A172 (cell line): ENCODE measurements around the gene NIPSNAP3A. TPM values are rescaled to one million over a fixed set of nuclear protein-coding genes. Genes with fewer than 3 reads are reported as not detected.

Source experiments
- DNase-seq: peaks from one replicate; pipeline ENCODE4 v3.0.0-alpha.2; 2015; ENCODE audit warnings: low spot score
- total RNA-seq: library from RNA; depleted of rRNA; stranded (reverse); fragments of >200 nt; shearing (Covaris generic); gene quantifications from 2 replicates; pipeline ENCODE4 v1.2.3, GENCODE V29; 2014

Gene NIPSNAP3A
- total RNA-seq, 1 experiment from 2014 or later, result 103 TPM

DNA sequence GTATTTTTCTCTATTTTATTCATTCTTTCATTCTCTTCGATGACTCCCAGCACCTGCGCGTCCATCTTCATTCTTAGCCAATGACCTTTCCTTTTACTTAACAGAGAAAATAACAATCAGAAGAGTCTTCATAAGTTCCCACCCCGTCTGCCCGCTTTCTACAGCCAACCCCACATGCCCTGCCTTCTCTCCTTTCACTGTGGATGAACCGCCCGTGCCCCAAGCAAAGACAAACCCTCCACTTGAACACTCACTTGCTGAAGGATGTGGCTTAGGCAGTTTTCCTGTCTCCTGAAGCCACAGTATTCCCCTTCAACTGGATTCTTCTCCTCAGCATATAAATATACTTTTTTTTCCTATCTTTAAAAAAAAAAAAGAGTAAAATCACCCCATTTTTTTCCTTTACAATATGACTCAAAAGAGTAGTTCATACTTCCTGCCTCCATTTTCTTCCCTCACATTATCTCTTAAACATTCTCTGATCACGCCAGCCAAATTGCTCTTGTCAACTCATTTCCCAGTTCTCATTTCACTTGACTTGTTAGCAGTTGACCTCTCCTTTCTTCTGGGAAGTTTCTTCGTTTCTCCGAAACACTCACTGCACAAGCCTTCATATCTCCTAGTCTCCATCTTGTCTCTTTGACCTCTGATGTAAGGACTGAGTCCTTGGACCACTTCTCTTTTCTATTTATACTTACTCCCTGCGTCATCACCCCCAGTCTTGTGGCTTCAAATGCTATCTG is 27.5 kb downstream of the NIPSNAP3A start:
- DNase-seq, result no peak

DNA sequence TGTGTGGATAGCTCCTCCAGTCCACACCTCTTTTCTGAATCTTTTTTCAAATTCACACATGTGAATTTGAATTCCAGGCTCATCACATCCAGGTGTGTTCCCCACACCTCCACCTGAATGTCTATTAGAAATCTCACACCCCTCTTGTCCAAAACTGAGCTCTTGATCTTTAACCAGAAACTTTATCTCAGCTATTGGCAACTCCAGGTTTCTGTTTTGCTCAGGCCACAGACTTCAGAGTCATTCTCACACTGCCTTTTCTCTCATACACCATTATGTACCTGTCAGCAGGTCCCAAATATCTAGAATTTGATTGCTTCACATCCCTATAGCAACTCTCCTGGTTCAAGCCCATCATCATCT is 28.1 kb downstream of the NIPSNAP3A start:
- no peak for DNase-seq

DNA sequence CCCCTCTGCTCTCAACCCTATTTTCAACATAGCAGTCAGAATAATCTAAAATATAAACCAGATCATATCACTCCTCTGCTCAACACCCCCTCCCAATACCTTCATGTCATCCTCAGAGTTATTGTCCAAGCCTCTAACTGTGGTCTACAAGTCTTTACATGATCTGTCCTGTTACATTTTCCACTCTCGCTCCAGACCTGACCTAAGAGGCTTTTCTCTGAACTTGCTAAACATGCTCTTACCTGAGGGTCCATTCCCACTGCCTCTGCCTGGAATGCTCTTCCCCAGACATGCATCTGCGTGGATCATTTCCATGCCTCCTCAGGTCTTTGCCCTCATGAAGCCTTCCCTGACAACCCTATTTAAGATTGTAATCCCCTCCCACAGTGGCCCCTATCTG is 28.5 kb downstream of the NIPSNAP3A start:
- no peak for DNase-seq

DNA sequence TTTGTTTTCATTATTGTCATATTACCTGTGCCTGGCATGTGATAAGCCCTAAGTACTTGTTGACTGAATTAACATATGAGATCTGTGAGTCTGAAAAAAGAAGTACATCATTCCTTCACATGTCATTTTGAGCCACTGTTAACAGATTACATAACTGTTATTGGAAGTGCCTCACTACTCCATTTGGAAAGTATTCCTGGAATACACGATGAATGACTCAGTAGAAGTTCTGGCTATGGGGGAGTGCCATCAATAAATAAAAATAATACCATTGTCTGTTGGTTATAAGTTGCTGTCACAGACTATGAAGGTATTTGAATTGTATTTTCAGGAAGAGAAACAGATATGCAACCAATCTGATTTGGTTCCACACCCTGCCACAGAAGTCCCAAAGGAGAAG is 29.3 kb downstream of the NIPSNAP3A start:
- no peak for DNase-seq

DNA sequence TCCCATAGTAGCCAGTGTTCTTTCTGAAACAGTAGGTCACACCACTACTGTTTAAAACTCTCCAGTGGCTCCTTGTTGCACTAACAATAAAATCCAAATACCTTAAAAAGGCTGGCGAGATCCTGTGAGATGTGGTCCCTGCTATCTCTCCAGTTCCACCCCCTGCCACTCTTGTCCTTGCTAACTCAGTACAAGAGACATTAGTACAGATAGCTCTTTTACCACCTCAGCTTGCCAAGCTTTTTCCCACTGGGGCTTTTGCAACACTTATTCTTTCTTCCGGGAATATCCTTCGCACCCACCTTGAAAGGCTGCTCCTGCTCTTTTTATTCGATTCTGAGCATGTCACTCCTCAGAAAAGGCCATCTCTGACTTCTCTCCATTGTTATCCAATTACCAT is 31.3 kb downstream of the NIPSNAP3A start:
- DNase-seq, result no peak

DNA sequence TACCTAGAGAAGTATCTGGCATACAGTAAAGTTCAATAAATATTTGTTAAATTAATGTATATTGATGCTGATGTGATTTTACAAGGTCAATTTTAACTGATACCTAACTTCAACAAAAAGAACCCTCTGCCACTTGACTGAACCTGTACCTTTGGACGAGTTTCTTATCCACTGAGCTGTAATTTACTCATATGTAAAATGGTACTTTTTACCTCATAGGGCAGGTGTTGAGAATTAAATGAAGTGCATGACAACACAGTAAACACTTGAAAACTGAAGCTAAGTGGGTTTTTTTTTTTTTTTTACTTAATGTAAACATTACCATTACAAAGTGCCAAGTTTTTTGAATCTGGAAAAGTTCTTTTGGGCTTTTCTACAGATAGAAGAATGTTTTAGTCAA is 31.9 kb downstream of the NIPSNAP3A start:
- DNase-seq, result no peak

DNA sequence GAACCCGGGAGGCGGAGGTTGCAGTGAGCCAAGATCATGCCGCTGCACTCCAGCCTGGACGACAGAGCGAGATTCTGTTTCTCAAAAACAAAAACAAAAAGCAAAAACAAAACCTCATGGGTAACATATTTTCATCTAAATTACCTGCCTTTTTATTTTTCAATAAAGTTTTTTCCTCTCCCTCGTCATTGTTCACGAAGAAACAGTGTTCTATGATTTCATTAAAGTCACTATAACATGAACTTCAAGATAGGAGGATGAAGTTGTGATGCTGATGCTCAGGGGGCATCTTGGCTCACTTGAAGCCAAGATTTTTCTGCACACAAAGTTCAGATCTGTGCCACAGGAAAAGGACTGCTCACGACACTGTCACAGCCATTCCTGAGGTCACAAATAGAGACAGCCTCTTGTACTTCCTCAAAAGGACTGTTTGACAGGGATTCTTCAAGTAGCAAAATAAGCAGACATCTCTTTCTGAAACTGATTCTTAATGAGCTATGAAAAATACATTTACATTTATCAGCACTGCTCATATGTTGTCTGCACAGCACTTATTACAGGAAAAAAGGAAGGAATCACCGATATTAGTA is 32.6 kb downstream of the NIPSNAP3A start:
- no peak for DNase-seq

DNA sequence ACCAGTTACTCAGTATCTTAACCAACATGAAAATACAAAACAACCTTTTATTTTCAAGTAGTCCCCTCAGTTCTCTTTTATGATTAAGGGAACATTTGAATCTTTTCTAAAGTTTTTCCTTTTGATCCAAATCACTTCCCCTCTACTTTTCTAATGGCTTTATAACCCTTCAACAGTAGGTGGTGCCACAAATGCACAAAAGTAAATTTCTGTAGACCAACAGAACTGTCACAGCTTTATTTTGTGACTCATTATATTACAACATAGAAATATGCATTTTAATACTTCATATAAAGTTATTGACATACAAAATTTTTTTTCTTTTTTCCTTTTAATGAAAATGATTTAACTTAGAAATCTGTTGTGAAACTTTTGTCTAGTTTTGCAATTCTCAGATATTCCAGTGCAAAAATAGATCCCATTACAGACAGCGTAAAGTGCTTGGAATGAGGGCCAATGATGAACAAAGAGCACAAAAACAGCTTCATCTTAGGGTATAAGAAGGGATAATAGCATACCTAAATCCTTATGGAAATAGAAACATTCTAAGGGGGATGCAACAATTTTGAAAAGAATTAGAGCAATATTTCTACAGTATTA is 33.4 kb downstream of the NIPSNAP3A start:
- DNase-seq, result peak; percentile 21

DNA sequence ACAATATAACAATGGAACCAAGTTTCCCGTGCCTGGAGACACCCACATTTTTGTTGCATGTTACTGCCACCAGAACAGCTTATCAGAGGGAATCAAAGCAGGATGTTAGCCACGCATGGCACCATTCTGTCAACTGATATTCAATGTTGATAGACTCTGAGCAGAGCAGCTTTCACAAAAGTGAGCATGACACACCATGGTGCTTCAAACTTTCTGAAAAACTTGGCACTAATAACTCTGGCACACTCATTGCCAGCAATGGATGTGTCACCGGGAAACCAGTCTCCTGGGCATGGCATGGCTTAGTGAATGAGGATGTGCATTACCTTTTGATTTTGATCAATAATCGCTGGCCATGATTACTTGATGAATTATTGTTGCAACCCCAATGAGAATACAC is 36.1 kb downstream of the NIPSNAP3A start:
- DNase-seq, result no peak

DNA sequence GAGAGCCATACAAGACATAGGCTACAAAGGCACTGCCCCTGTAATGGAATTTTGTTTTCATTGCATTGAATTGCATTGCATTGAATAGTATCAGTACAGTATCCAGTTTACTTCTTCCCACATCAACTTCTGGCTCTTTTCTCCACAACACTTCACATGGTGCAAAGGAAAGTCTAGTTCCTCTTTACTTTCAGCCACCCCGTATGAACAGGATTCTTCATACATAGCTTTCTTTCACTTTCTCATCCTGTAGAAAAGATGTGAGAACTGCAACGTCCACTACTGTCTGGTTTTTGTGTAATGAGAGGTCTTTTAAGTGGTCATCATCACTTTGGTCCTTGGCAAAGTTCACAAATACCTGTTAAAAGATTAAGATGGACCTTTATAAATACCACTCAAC is 36.6 kb downstream of the NIPSNAP3A start:
- no peak for DNase-seq

DNA sequence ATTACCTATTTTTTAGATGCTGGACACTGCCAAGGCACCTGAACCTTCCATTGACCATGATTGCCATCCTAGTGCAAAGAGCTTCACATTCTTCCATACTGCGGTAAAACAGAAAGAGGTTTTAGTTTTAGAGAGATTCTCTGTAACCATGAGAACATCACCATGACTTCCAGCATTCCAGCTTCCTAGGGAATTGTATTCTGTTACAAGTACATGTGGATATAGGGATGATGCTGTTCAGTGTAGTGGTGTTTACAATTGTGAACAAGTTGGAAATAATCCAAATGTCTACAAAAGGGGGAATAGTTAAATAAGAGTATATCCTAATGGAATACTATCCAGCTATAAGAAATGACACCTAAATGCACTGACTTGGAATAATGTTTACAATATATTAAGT is 38.8 kb downstream of the NIPSNAP3A start:
- DNase-seq, result no peak

DNA sequence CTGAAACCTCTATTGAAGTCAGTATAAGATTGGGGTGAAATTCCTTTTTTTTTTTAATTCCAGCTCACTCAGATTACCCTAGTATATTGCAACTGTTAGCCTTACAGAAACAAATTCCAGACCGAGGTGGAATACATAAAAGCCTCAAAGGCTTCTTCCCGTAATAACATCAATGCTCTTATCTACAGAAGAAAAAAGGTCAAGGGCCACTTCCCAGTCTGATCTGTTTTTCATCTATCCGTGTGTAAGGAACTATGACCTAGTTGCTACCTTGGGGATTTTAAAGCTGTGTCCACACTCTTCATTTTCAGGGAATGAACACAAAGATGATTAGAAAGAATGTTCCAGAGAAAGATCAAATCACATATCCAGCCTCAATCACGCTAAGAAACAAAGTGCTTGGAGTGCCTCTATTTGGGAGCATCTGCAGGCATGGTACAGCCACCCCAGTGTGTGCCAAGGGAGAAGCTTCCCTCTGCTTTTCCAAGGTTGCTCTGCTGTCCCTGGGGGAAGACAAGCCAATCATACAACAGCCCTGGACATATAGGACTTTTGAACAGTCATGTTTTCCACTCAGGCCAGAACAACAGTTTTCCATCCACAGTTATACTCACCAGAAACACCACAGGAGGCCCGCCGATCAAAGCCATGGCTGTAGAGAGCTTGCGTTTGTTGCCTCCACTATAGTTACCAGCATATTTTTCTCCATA is 40.0 kb downstream of the NIPSNAP3A start:
- DNase-seq, result no peak

DNA sequence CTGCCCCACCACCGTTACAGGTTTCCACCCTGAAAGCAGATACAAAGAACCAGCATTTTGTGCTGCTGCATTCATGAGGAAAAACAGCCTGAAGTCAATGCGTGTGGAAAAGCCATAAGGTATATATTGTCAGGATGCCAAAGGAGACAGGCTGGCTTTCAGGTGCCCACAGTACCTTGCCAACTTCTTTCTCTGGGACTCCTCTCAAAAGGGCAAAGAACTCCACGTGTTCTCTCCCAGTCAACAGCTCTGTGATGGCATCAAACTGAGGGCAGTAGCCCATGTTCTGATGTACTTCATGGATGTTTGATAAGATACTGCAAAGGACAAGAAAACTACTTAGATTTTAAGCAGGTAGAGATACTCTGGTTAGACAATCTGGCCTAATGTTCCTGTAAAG is 40.8 kb downstream of the NIPSNAP3A start:
- no peak for DNase-seq

DNA sequence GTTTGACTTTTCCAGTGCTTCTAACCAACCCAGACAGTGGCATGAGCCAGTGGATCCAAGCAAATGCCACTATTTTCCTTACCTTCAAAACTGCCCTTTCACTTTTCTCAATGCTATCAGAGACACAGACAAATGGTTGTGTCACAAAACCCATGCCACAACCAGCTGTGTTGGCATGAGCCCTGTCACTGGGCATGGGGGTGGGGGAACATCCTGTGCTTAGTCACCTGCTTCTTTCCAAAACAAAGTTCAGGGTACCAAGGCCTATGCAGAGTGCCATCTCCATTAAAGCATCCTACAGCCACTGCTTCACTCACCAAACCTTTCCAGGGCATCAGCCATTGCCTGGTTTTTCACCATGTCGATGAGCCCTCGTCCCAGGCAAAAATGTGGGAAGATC is 46.6 kb downstream of the NIPSNAP3A start:
- peak; percentile 25 for DNase-seq

DNA sequence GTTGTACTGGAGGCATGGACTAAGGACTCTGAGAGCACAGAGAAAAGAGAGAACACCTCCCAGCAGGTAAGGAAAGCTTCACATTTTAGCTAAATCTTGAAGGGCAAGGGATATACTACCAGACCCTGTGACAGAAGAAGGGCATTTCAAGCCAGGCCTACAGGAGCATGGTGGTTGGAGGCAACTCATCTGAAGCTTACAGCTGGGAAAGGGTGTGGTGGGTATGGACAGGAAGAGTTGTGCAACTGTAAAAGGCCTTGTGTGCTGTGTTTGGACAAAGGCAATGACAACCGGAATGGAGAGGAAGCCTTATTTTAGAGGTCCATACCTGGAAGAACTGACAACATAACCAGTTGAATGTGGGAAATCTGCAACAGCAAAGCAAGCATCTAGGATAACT is 47.6 kb downstream of the NIPSNAP3A start:
- DNase-seq, result no peak

DNA sequence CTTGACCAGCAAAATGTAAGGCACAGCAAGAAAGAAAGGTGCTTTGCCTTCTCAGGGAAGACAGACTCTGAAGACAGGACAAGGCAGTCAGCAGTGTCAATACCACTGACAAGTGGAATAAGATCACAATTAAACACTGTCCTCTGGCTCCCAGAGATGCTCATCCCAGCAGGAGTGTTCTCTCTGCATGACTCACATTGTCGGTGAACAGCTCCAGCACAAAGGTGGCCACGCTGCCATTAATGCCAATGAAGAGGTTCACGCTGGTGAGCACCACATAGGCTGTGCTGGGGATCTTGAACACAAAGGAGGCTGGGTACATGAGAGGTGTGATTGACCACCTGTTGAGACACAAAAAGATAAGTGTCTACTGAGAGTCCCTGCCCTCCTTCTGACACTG is 48.4 kb downstream of the NIPSNAP3A start:
- DNase-seq, result no peak

DNA sequence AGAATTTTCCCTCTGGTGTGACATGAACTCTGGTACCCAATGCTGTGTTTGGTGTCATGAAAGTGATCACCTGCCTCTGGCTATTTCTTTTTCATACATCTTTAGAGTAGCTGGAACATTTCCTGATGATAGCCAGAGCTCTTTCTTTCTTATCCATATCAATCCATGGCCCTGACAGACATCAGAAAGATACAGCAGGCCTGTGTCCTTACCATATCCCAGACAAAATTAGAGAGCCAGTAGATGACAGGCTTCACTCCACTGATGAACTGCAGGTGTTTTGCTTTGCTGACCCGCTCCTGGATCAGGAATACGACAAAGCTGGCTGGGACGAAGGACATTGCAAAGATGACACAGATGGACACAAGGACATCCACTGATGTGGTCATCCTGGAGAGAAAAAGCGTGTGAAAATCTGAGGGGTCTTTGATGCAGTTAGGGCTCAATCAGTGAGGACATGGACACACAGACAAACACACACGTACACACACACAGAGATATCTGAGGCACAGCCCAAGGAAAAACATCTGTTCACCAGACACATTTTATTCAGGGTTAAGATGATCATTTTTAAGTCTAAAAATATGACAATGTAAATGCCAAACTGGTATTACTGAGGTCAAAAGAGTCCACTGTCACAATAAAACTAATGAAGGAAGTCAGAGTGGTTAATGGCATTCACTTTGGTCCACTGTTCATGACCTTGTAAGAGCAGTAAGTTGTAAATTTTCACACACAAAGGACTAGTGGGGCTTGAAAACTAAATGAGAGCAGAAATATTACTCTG is 50.9 kb downstream of the NIPSNAP3A start:
- no peak for DNase-seq

DNA sequence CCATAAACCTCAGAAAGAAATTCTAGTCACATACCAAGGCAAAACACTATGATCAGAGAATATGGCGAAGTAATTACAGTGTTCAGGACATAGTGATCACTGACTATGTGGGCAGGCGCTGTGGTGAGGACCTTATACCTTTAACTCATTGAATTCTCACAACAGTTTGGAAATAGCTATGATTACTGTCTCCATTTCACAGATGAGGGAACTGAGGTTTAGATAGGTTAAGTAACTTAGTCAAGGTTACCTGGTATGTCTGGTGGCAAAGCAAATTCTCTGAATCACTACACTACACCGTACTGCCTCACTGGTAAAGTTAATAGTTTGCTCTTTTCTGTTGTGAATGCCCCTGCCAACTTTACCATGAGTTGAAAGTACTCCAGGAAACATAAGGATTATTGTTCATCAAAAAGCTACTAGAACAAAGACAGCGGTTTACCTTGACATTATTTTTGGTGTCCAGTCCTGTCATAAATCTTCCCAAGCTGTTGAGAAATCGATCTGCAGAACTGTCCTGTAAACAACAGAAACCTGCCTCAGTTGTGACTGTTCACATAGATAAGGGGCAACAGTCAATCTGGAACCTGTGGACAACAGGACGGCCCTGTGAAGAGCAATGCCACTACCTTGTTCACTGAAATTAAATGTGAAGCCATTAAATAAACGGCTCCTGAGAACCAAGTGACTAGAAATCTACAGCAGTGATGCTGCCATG is 52.7 kb downstream of the NIPSNAP3A start:
- DNase-seq, result no peak

DNA sequence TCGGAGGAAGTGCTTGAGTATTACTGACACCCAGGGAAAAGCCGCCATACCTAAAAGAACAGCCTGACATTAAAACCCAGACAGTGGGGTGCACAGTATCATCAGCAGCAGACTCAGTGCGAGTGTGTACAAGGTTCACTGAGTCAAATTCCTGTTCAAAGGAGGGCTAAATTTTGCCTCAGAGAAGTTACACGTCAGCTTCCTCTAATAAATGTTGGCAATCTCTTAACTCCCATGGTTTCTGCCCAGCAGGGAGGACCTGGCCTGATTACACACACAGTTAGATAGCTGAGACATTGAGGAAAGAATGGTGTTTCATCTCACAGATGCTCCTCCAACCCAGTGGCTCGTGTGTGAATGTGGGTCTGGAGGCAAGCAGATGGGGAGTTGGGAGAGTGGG is 54.6 kb downstream of the NIPSNAP3A start:
- no peak for DNase-seq

DNA sequence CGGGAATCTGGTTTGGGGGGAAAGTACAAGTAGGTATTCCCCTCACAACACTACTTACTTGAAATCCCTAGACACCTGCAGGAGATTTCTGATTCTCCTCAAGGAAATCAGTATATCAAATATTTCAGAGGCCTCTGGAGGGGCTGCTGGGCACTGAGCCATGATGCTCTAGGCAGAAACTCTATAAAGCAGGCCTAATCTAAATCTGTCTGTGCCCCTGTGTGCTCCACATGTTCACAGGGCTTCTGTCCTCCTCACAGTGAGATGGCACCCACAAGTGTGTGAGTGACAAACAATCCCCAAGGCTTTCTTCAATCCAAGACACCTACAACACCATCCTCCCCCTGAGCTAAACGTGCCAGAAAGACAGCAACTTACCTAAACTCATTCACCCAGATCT is 55.4 kb downstream of the NIPSNAP3A start:
- DNase-seq, result no peak

DNA sequence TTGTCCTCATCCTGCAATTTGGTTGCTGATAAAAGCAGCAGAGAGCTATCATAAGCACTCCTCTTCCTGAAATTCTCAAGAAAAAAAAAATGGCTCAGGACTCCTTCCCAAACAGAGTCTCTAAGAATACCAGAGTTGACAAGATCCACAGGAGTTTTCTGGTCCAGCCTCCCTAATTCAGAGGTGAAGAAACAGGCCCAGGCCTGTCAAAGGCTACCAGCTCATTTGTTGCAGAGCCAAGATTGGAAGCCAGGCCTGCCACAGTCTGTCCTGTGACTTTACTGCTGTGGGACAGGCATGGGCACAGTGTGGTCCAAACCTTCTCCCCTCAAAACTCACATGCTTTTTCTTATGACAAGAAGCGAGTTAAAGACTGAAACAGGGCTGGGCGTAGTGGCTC is 58.0 kb downstream of the NIPSNAP3A start:
- no peak for DNase-seq
